ENCODE data around the gene PDE4B. TPM values are rescaled to one million over a fixed set of nuclear protein-coding genes. Genes with fewer than 3 reads are reported as not detected.

PDE4B gene
- total RNA-seq, 1 donor from 2014 or later: 0.57 TPM

- TF ChIP-seq CTCF (IDR thresholded peaks at IDR 0.05): no peak
- no peak for DNase-seq (ENCODE audit: low spot score)
- H3K27ac Mint-ChIP-seq (ENCODE audit: unreplicated experiment): no peak overlapping the region
- peaks cover 5% of the 10 kb centered on the region for H3K27me3 Mint-ChIP-seq (ENCODE audit: low read depth)
- H3K36me3 Mint-ChIP-seq (ENCODE audit: low read depth): no peaks in the 10 kb centered on the region
- H3K9me3 Mint-ChIP-seq (ENCODE audit: low read depth): no peaks in the 10 kb centered on the region
- peaks cover 7% of the 10 kb centered on the region for H3K4me1 Mint-ChIP-seq (ENCODE audit: low read depth)
- no peak overlapping the region for H3K4me3 Mint-ChIP-seq (ENCODE audit: unreplicated experiment)
Measured at GRCh38 chr1:66175098-66175497, 382.4 kb downstream of the PDE4B start.

- Mint-ChIP-seq H3K4me3 (ENCODE audit: unreplicated experiment) (no peak overlapping the region), H3K36me3 (ENCODE audit: low read depth) (no peaks in the 10 kb centered on the region), H3K27ac (ENCODE audit: unreplicated experiment) (no peak overlapping the region), H3K27me3 (ENCODE audit: low read depth) (peaks cover 3% of the 10 kb centered on the region), H3K4me1 (ENCODE audit: low read depth) (peaks cover 7% of the 10 kb centered on the region), H3K9me3 (ENCODE audit: low read depth) (no peaks in the 10 kb centered on the region)
- TF ChIP-seq CTCF (IDR thresholded peaks at IDR 0.05): no peak
- DNase-seq (ENCODE audit: low spot score): no peak
Measured at GRCh38 chr1:66175581-66175980, 382.9 kb downstream of the PDE4B start.

- Mint-ChIP-seq H3K9me3 (ENCODE audit: low read depth) (no peaks in the 10 kb centered on the region), H3K4me1 (ENCODE audit: low read depth) (peaks cover 7% of the 10 kb centered on the region), H3K4me3 (ENCODE audit: unreplicated experiment) (no peak overlapping the region), H3K27me3 (ENCODE audit: low read depth) (peaks cover 2% of the 10 kb centered on the region), H3K36me3 (ENCODE audit: low read depth) (no peaks in the 10 kb centered on the region), H3K27ac (ENCODE audit: unreplicated experiment) (no peak overlapping the region)
- no peak for DNase-seq (ENCODE audit: low spot score)
- no peak for TF ChIP-seq CTCF (IDR thresholded peaks at IDR 0.05)
Measured at GRCh38 chr1:66176012-66176715, 383.5 kb downstream of the PDE4B start.

GRCh38 chr1:66176832-66177231 lies 384.1 kb downstream of the PDE4B start:
- no peaks in the 10 kb centered on the region for H3K36me3 Mint-ChIP-seq (ENCODE audit: low read depth)
- no peaks in the 10 kb centered on the region for H3K9me3 Mint-ChIP-seq (ENCODE audit: low read depth)
- no peak for DNase-seq (ENCODE audit: low spot score)
- H3K27ac Mint-ChIP-seq (ENCODE audit: unreplicated experiment): no peak overlapping the region
- H3K4me3 Mint-ChIP-seq (ENCODE audit: unreplicated experiment): no peak overlapping the region
- TF ChIP-seq CTCF (IDR thresholded peaks at IDR 0.05): no peak
- H3K4me1 Mint-ChIP-seq (ENCODE audit: low read depth): peaks cover 7% of the 10 kb centered on the region
- peaks cover 2% of the 10 kb centered on the region for H3K27me3 Mint-ChIP-seq (ENCODE audit: low read depth)

GRCh38 chr1:66177510-66177909 lies 384.8 kb downstream of the PDE4B start:
- no peaks in the 10 kb centered on the region for H3K36me3 Mint-ChIP-seq (ENCODE audit: low read depth)
- no peaks in the 10 kb centered on the region for H3K9me3 Mint-ChIP-seq (ENCODE audit: low read depth)
- H3K4me3 Mint-ChIP-seq (ENCODE audit: unreplicated experiment): no peak overlapping the region
- H3K27me3 Mint-ChIP-seq (ENCODE audit: low read depth): peaks cover 2% of the 10 kb centered on the region
- no peak for DNase-seq (ENCODE audit: low spot score)
- H3K4me1 Mint-ChIP-seq (ENCODE audit: low read depth): peaks cover 7% of the 10 kb centered on the region
- no peak for TF ChIP-seq CTCF (IDR thresholded peaks at IDR 0.05)
- H3K27ac Mint-ChIP-seq (ENCODE audit: unreplicated experiment): no peak overlapping the region
